Mammary epithelial cell (primary cell): ENCODE results near the gene KIF9.

ENCODE experiments used
- EZH2 ChIP-seq: IDR thresholded peaks from 2 replicates; pipeline ENCODE4 v1.6.1; 2012; ENCODE audit warnings: low read length, inconsistent platforms, borderline replicate concordance
- TF ChIP-seq, protein P1 (sequence below), 2 donors: IDR thresholded peaks in 1 of 2; conservative IDR thresholded peaks in 1 of 2; 2 replicates each; pipeline ENCODE4 v1.5.1; 2011 to 2012; ENCODE audit warnings: inconsistent platforms in 2 of 2, low read length in 2 of 2, mild to moderate bottlenecking in 2 of 2, control low read depth in 1 of 2, low read depth in 1 of 2; ENCODE audit not compliant: insufficient read depth in 1 of 2; ENCODE audit errors: extremely low read depth in 1 of 2

GRCh38 chr3:47288966-47289910 is 6.6 kb upstream of the KIF9 start:
- TF ChIP-seq EZH2 = no peak
- TF ChIP-seq, protein P1, sequence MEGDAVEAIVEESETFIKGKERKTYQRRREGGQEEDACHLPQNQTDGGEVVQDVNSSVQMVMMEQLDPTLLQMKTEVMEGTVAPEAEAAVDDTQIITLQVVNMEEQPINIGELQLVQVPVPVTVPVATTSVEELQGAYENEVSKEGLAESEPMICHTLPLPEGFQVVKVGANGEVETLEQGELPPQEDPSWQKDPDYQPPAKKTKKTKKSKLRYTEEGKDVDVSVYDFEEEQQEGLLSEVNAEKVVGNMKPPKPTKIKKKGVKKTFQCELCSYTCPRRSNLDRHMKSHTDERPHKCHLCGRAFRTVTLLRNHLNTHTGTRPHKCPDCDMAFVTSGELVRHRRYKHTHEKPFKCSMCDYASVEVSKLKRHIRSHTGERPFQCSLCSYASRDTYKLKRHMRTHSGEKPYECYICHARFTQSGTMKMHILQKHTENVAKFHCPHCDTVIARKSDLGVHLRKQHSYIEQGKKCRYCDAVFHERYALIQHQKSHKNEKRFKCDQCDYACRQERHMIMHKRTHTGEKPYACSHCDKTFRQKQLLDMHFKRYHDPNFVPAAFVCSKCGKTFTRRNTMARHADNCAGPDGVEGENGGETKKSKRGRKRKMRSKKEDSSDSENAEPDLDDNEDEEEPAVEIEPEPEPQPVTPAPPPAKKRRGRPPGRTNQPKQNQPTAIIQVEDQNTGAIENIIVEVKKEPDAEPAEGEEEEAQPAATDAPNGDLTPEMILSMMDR (conservative IDR thresholded peaks at IDR 0.05 in 1 of 2, IDR thresholded peaks at IDR 0.05 in 1 of 2; ENCODE audit: extremely low read depth in 1 of 2, insufficient read depth in 1 of 2, low read depth in 1 of 2, low read length in 2 of 2) = no peak
